DMS 273 treated with DMSO at 0.1 percent for 48 hours (cell line): ENCODE measurements around the gene ANXA11.
"Not testable (repeated sequence)": the region's sequence is repeated elsewhere in the genome, so short reads cannot be mapped to it uniquely, and the experiment has no call there.

ENCODE experiments used
- DNase-seq: peaks from one replicate; lab custom pipeline; 2025; lab: John Stamatoyannopoulos, UW

ANXA11 gene

DNA sequence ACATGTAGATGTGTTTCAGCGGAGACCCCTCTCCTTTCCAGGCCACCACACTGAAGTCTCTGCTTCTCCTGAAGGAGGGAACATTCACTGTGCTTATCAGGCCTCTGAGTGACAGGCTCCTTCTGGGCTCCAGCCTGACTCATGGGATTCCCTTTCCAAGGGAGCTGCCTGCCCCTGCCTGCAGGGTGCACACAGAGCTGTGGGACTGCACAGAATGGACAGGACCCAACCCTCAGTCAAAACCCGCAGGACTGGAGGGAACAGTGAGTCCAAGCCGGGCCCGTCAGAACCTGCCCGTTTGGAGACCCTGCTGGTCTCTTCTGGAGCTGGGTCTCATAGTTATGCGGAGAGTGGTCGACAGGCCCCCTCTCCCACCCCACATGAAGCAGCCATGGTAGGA is 40.2 kb downstream of the ANXA11 start:
- no peak for DNase-seq

DNA sequence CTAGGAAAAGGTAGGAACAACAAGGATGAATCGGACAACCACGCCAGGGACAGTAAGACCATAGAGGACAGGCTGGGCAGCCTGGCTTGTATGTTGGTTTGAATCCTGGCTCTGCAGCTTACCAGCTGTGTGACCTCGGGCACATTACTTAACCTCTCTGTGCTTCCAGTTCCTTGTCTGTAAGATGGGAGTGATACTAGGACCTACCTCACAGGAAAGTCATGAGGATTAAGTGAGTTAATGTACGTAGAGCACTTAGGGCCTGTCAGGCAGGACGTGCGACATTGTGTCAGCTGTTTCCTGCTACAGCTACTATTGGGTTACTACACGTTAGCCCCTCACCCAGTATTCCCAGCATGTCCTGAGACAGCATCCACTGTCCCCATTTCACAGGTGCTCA is 40.7 kb downstream of the ANXA11 start:
- DNase-seq = no peak

DNA sequence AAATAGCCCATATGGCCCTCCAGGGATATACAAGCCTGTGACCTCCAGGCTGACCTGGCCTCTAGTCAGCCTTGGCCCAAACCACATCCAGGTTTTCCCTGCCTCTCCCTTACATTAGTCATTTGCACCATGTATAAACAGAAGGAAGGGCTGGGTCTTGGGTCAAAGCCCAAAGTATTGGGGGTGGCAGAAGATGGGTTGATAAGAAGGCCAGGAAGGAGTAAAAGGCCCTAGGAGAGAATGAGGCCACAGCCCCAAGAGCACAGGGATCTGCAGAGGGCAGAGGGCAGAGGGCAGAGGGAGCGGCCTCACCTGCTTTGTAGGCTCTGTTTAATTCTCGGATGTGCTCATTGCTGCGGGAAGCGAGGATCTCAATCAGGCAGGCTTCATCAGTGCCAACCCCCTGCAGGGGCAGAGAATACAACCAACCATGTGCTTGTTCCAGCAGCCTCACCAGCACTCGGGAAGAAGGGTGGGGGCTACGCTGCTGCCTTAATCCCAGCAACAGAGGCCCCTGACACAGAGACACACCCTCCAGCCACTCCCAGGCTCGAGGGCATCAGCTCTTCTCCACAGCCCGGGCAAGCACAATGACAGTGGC is 41.5 kb downstream of the ANXA11 start:
- no peak for DNase-seq

DNA sequence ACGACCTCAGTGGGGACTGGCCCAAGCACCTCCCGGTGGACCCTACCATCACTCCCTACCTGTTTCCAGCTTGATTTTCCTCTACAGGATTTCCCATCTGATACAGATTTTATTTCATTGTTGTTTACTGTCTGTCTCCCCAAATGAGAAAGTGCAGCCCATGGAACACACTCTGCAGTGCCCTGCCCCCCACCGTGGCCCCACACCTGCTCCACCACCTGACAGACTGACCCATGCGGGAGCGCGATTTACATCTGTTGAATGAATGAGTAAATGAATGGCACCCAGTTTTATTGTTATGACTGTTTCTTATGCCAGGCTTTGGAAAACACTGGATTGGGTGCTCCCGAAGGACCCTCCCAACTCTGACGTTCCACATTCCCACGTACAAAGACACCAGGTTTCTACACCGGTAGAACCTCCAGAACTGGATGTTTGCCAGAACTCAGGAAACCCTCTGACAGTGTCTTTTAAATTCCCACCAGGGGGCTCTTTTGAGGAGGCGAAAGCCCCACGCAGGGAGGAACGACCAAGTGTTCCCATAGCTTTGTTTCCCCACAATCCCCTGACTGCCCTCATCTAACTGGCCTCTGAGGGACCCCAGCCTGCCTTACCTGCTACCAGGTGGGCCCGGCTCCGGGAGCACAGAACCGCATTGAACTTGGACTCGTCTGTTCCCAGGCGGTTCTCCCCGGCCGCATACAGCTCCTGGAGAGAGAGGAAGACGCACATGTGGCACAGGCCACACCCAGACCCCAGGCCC is 43.8 kb downstream of the ANXA11 start:
- DNase-seq = no peak

DNA sequence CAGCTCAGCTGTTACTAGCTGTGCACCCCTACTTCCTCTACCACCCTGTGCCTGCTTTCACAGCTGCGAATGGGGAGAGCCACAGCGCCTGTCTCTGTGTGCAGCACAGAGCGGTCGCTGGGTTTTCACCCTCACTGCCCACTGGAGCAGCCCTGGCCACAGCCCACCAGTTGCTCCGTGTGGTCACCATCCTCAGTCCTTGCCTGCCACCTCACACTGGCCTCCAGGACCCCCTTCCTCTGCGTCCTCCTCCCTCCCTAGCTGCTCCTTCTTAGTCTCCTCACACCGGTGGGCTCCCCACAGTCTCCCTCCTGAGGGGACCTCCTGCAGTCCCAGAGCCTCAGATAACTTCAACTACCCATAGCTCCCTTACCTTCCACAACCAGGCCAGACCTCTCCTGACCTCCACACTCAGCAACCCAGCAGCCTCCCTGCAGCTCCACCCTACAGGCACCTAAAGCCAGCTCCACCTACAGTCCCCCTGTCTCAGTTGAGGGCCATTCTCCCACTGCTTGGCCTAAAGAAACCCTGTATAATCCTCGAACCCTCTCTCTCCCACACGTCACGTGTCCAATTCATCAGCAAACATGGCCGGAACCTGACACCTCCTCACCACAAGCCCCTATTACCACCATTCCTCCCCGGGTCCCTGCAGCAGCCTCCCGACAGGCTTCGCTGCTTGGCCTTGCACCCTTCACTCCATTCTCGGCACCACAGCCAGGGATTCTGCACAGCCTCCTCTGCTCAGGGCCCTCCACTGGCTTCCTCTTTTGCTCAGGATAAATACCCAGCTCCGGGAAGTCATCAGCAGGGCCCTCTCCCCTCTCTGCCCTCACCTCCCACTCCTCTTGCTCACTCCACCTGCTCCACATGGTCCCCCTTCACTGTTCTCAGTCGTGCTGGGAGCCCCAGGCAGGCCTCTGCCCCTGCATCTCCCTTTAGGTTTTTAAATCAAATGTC is 44.7 kb downstream of the ANXA11 start:
- no peak for DNase-seq

DNA sequence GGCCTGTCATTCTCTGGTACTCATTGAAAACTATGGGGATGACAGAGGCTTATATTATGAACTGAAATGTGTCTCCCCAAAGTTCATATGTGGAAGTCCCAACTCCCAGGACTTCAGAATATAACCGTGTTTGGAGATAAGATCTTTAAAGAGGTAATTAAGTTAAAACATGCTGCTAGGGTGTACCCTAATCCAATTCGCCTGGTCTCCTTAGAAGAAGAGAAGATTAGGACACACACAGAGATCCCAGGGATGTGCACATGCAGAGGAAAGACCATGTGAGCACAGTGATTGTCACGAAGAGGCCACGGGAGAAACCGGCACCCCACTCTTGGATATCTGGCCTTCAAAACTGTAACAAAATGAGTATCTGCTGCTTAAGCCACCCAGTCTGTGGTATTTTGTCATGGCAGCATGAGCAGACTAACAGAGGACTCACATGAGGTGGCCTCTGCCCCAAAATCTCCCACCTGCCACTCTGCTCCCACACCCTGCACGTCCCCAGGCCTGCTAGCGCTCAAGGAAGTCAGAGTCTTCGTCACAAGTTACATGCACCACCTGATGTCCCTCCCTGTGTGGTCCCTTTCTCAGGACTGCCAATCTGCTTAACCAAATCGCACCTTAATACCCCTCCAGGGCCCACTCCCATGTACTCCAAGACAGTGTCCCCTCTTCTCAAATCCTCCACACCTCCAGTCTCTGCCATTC is 46.0 kb downstream of the ANXA11 start:
- no peak for DNase-seq

DNA sequence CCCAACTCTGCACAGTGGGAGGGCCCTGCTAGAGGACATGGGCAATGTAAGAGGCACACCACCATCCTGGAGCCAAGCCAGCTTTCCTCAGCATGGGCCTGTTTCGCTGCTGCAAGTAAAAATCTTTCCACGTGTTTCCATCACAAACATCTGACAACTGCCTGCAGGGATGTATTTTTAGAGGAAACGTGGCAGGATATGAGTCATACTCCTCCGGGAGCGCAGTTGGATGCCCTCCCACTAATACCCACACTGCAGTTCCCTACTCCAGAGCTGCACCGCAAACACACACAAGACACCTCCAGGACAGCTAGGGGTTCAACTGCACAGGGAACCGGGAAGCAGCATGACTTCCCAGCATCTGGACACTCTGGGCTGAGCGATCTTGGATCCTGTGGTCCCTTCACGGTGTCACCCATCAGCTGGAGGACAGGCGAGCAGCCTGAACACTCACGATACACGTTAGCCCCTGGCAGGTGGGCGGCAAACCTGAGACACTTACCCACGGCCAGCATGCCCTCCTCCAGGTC is 46.7 kb downstream of the ANXA11 start:
- peak; percentile 64 for DNase-seq

DNA sequence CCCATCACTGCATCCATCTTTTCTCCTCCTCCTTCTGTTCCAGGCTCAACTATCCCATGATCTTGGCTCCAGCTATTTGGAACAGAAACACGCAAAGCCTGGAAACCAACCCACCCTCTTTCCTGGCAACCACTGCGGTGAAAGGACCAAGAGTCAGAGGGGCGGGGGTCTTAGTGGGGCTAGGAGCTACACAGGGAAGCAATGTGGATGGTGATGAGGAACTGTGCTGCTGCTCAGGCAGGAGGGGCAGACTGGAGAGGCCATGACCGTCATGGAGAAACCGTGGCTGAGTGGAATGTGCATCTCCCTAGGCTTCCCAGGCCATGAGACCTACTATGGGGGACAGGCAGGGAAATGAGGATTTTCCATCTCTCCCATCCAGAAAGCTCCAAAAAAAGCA is 47.2 kb downstream of the ANXA11 start:
- DNase-seq = no peak

DNA sequence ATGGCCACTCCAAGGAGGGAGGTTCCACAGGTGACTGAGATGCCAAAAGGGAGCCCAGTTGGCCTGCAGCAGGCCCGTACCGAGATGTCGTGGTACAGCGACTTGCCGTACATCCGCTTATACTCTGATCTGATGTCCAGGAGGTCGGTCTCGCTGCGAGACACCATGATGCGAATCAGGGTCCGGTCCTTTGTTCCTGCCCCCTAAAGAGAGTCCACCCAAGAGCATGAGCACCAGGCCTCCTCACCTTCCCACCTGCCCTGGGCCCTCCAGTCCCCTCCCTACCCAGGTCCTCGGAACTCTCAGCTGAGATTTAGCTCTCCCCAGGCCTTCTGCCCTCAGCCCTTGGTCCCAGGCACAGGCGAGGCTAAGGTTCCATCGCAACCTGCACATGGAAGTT is 47.8 kb downstream of the ANXA11 start:
- DNase-seq = no peak

DNA sequence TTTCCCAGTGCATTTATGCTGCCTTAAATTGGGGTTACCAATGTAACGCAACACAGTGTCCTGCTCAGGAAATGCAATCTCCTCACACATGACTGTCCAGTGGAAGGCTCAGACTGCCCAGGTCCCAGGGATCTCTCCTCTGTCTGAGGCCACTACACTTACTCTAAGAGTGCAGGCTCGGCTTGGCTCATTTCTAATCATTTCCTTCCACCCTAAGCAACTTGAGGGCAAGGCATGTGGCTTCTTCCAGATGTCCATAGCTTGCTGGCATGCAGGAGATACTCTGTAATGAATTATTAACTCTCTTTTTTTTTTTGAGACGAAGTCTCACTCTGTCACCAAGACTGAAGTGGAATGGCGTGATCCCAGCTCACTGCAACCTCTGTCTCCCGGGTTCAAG is 49.1 kb downstream of the ANXA11 start:
- no peak for DNase-seq

DNA sequence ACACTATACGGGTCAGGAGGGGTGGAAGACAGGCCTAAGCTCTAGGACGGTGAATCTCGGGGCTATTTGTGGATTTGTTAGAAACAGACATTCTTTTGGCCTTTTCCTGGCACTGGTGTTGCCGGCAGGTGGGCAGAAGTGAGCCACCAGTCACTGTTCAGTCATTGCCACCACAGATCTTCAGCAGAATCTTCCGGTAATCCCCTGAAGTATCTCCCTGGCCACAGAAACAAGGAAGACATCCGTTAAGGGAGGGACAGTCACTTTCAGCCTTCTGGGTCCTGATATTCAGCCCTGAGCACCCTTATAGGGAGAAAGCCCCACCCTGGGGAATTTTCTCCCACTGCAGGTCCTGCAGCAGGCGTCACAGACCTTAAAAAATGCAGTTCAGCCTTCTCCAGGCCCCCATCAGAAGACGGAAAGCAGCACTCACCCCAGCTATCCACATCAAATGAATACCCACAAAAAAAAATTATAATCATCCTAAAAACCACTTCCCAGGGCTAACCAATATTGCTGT is 49.6 kb downstream of the ANXA11 start:
- DNase-seq = no peak

DNA sequence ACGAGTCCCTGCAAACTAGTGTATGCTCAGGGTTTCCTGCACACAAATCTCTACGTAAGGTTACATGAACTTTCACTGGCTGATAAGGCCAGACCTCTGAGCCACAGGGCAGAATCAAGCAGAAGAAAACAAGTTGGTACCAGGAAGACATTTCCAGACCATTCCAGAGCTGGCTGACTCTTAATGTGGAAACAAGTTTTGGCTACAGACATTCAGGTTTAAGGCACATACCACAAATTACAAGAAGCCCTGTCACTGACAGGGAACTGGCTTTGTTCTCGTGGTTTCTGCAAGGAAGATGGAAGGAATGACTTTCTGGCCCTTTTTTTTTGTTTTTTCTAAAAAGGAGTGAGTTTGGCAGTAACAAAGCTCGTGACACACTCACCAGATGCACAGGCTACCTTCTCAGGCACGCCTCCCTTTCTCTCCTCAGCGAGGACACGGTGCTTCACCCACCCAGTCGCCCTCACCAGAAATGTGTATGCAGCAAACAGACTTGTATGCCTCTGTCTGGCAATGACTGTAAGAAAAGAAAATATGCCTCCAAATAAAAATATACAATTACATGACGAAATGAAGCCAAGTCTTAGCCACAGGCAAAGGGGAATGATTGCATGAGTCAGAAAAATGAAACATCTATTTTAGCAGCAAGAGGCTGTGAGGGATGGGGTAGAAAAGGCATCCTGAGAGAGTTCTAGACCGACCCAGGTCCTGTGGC is 50.2 kb downstream of the ANXA11 start:
- no peak for DNase-seq

DNA sequence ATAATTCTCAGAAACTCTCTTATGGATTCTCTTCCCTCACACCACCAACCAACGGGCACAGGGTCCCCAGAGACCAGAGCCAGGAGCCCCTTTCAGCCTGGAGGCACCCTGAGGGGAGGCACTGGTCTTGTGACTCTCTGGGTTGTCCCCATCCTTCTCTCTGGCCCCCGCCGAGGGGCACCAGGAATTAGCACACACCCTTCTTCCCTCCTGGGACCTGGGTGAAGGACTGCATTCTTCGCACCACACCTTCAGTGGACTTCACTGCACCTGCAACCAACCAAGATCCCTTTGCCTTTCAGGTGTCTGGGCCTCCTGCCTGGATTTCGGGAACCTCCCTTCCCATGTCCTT is 50.7 kb downstream of the ANXA11 start:
- DNase-seq = no peak

DNA sequence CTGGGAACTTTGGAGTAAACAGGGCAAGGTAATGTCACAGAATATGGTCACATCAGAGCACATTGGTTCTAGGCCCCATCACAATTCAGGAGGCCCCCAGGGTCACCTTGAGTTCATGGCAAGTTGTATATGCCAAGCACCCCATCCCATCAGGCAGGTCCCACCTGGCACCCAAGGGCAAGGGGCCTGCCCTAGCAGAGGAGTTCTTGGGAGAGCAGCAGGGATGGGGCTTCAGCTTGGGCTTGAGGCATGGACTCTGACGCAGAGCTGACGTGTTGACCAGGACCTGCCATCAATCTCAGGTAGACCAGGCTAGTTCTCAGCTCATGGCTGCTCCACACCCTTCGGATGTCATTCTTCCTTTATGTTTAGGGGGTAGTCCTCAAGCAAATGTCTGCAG is 51.9 kb downstream of the ANXA11 start:
- DNase-seq = no peak

DNA sequence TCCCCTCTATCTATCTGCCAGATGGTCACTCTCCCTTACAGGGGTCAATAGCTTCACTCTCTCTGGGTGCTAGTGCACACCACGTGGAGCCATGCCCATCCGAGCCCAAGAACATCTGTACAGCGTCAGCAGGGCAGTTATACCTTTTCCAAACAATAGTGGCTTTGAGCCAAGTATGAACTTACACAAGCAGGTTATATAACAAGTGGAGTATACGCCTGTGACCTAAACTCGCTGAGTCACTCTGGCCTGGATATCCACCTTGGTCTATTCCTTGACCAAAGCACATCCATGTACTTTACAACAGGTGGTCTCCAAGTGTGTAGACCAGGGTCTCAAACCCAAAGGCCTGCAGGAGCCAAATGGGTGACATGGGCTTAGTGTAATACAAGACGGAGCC is 52.5 kb downstream of the ANXA11 start:
- no peak for DNase-seq

DNA sequence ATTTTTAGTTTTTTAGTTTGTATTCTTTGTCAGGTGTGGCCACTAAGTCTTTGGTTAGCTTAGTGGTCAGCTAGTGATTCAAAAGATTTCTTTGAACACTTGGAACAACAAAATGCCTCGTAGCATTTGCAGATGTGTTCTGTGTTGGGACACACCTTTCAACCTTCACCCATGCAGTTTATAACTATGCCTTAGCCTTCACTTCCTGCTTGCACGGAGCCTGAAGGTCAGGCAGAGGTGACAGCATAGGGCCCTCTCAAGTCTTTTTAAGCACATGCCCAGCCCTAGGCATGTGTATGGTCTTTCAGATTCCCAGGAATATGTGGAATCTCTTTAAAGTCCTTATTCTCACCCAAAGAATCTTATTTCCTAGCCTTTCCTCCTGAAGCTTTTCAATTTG is 55.2 kb downstream of the ANXA11 start:
- no peak for DNase-seq

DNA sequence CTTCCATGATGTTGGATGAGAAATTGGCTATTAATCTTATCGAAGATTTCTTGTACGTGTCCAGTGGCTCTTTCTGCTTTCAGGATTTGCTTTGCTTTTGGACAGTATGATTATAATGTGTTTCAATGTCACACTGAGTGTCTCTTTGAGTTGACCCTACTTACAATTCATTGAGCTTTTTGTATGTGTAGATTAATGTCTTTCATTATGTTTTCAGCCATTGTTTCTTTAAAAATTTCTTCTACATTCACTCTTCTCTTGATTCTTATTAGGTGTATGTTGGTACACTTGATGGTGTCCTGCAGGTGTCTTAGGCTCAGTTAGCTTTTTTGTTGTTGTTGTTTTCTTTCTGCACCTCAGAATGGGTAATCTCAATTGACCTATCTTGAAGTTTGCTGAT is 56.2 kb downstream of the ANXA11 start:
- no peak for DNase-seq

DNA sequence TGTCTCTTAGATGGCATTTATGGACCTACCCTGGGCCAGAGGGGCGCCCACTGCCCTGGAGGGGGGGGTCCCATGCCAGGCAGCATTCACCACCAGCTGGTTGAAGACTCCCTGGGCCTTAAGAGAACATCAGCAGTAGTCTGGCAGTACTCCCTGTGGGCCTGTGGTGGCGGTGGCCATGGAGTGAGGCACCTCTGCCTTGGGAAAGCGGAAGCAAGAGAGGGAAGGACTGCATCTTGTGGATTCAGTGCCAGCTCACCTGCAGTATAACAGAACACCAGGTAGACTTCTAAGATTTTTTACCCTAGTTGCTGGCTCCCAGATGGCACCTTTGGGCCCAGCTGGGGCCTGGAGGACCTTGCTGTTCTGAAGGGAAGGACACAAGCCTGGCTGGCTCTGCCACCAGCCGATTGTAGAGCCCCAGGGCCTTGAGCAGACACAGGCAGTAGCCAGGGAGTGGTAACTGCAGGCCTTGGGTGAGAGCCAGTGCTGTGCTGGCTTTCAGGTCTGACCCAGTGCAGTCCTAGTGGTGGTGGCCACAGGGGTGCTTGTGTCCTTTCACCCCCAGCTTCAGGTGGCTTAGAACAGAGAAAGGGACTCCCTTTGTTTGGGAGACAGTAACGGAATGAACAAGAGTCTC is 57.1 kb downstream of the ANXA11 start:
- no peak for DNase-seq

DNA sequence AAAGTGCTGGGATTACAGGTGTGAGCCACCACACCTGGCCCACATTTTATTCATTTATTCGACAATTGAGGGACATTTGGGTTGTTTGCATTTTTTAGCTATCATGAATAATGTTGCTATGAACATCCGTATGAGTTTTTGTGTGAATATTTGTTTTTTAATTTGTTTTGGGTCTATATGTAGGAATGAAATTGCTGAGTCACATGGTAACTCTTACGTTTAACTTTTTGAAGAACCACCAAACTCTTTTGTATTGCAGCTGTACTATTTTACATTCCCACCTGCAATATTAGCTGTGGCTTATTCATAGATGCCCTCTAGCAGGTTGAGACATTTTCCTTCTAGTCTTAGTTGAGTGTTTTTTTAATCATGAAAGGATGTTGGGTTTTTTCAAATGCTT is 58.4 kb downstream of the ANXA11 start:
- no peak for DNase-seq

DNA sequence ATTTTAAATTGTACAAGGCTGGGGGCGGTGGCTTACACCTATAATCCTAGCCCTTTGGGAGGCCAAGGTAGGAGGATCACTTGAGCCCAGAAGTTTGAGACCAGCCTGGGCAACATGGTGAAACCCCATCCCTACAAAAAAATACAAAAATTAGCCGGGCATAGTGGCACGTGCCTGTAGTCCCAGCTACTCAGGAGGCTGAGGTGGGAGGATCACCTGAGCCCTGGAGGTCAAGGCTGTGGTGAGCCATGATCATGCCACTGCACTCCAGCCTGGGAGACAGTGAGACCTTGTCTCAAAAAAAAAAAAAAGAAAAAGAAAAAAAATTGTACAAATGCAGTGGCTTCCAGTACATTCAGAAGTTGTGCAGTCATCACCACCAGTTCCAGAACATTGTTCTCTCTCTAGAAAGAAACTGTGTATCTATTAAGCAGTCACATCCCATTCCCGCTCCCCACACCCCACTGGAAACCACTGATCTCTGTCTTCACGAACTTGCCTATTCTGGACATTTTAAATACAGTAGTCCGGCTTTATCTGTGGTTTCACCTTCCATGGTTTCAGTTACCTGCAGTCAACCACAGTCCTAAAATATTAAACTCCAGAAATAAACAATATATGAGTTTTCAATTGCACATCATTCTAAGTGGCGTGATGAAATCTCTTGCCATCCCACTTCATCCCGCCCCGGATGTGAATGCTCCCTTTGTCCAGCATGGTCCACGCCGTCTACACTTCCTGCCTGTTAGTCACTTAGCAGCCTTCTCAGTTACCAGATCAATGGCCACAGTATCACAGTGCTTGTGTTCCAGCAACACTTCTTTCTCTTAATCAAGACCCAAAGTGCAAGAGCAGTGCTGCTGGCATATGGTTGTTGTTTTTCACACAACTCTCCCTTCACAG is 59.7 kb downstream of the ANXA11 start:
- DNase-seq = not testable (repeated sequence)
